ENCODE measurements around the gene FUT8.

Gene FUT8

DNA sequence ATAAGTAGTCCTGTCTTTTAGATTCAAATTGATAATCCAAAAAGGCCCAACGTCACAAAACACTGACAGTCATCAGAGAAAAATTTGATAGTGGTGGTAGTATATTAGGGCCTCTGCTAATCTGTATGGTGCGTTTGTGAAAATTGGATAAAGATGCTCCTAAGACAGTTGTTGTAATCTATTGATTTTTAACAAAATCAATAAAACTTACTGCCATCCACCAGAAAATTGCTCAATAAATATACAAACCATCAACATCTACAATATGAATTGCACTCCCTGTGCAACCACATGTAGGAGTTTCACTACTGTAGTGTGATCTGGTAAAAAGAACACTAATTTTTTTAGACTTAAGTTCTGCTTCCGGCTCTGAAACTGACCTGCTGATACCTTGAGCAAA lies 336.8 kb downstream of the FUT8 start:
- DNase-seq (ENCODE audit: extremely low read depth, low read depth) = no peak
- H3K4me3 ChIP-seq (replicated peaks; ENCODE audit: low read depth, low read length) = no peak overlapping the region
- TF ChIP-seq CTCF (IDR thresholded peaks at IDR 0.05; ENCODE audit: low read depth, low read length, missing control alignments) = no peak

- DNase-seq (ENCODE audit: extremely low read depth, low read depth) = no peak
- no peak for TF ChIP-seq CTCF (IDR thresholded peaks at IDR 0.05; ENCODE audit: low read depth, low read length, missing control alignments)
- no peak overlapping the region for H3K4me3 ChIP-seq (replicated peaks; ENCODE audit: low read depth, low read length)
These were observed 338.4 kb downstream of the FUT8 start for GRCh38 chr14:65750906-65751305.

DNA sequence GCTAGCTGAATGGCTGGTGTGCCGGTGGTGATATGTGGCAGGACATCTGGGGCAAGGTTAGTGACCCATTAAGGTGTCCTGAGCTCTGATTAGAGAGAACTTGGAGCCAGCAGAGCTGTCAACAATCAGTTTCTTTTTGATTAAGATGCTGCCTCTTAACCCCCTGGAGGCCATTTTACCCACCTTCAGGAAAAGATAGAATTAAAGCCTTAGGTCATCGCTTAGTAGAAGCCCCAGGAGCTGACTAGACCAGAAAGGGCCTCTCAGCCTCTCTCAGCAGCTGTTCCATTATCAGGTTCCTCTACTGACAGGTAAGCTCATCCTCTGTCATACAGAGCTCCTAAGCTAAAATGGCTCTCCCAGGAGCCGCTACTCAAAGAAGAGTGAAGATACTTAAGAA lies 339.0 kb downstream of the FUT8 start:
- no peak for TF ChIP-seq CTCF (IDR thresholded peaks at IDR 0.05; ENCODE audit: low read depth, low read length, missing control alignments)
- H3K4me3 ChIP-seq (replicated peaks; ENCODE audit: low read depth, low read length) = no peak overlapping the region
- DNase-seq (ENCODE audit: extremely low read depth, low read depth) = no peak

GRCh38 chr14:65753061-65753460 lies 340.5 kb downstream of the FUT8 start:
- no peak for TF ChIP-seq CTCF (IDR thresholded peaks at IDR 0.05; ENCODE audit: low read depth, low read length, missing control alignments)
- no peak overlapping the region for H3K4me3 ChIP-seq (replicated peaks; ENCODE audit: low read depth, low read length)
- DNase-seq (ENCODE audit: extremely low read depth, low read depth) = no peak

DNA sequence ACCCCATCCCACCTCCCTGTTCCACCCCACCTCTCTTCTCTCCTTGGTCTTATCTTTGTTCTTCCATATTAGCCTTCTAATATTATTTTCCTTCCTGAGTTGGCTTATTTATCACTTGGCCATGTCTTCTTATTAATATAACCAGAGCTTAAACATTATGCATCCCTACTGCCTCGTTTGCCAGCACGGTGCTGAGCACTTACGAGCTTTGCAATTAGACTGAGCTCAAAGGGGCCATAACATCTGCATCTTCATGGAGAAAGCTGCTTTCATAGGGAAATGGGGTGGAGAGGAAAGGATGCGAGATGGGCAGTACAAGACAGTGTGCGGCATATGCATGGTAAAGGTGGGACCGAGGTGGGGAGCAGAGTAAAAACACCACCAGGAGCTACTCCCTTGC lies 342.8 kb downstream of the FUT8 start:
- no peak overlapping the region for H3K4me3 ChIP-seq (replicated peaks; ENCODE audit: low read depth, low read length)
- no peak for DNase-seq (ENCODE audit: extremely low read depth, low read depth)
- no peak for TF ChIP-seq CTCF (IDR thresholded peaks at IDR 0.05; ENCODE audit: low read depth, low read length, missing control alignments)

- DNase-seq (ENCODE audit: extremely low read depth, low read depth) = no peak
- no peak for TF ChIP-seq CTCF (IDR thresholded peaks at IDR 0.05; ENCODE audit: low read depth, low read length, missing control alignments)
- no peak overlapping the region for H3K4me3 ChIP-seq (replicated peaks; ENCODE audit: low read depth, low read length)
These were observed 344.4 kb downstream of the FUT8 start for GRCh38 chr14:65756880-65757279.

DNA sequence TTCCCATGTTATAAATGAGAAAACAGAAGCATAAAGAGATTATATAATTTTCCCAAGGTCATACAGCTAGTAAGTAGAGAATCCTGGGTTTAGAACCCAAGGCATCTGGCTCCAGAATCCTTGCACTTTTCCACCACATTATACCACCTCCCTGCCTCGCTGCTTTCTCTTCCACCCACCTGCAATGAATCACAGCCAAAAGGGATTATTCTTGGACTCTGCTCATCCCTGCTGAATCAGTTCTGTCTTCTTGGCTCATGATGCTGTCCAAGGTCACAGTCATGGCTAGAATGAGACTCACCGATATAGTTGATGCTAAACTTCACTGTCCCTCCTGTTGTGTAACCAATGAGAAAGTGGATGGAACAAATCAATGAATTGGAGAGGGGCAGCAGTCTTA lies 356.6 kb downstream of the FUT8 start:
- no peak overlapping the region for H3K4me3 ChIP-seq (replicated peaks; ENCODE audit: low read depth, low read length)
- no peak for TF ChIP-seq CTCF (IDR thresholded peaks at IDR 0.05; ENCODE audit: low read depth, low read length, missing control alignments)
- DNase-seq (ENCODE audit: extremely low read depth, low read depth) = no peak
